ENCODE measurements around the gene SKAP1. TPM values are rescaled to one million over a fixed set of nuclear protein-coding genes. Genes with fewer than 3 reads are reported as not detected.

The SKAP1 gene
- total RNA-seq, 4 donors from 2014 or later = 0.33 to 2.1 (median 1.0) TPM

GRCh38 chr17:48202959-48203358 is 227.1 kb downstream of the SKAP1 start:
- H3K9me3 ChIP-seq = no peaks in the 10 kb centered on the region
- DNase-seq = no peak
- 84 to 85% methylated on average over 2 of the region's 2 CpGs for WGBS, 2 donors
- intact Hi-C loops (cut with DNase I) = no loop called here
- no peak overlapping the region for H3K27ac ChIP-seq
- TF ChIP-seq POLR2A (IDR thresholded peaks at IDR 0.05) = no peak
- TF ChIP-seq CTCF (IDR thresholded peaks at IDR 0.05) = no peak
- H3K4me3 ChIP-seq (replicated peaks in 1 of 3) = no peak overlapping the region
- H3K36me3 ChIP-seq = no peaks in the 10 kb centered on the region
- H3K27me3 ChIP-seq = no peaks in the 10 kb centered on the region
- no peaks in the 10 kb centered on the region for H3K4me1 ChIP-seq

- Histone ChIP-seq H3K4me1 (no peaks in the 10 kb centered on the region), H3K27me3 (no peaks in the 10 kb centered on the region), H3K9me3 (no peaks in the 10 kb centered on the region), H3K4me3 (replicated peaks in 1 of 3) (no peak overlapping the region), H3K36me3 (no peaks in the 10 kb centered on the region), H3K27ac (no peak overlapping the region)
- WGBS, 2 donors = 35 to 37% methylated on average over 6 of the region's 6 CpGs
- no peak for TF ChIP-seq CTCF (IDR thresholded peaks at IDR 0.05)
- TF ChIP-seq POLR2A (IDR thresholded peaks at IDR 0.05) = no peak
- intact Hi-C loops (cut with DNase I) = no loop called here
- DNase-seq = no peak
These were observed 231.0 kb downstream of the SKAP1 start for GRCh38 chr17:48198950-48199541.

- Histone ChIP-seq H3K4me1 (no peaks in the 10 kb centered on the region), H3K27ac (no peak overlapping the region), H3K27me3 (no peaks in the 10 kb centered on the region), H3K36me3 (no peaks in the 10 kb centered on the region), H3K9me3 (no peaks in the 10 kb centered on the region), H3K4me3 (replicated peaks in 1 of 3) (no peak overlapping the region)
- no peak for DNase-seq
- intact Hi-C loops (cut with DNase I) = no loop called here
- TF ChIP-seq POLR2A (IDR thresholded peaks at IDR 0.05) (no peak), CTCF (IDR thresholded peaks at IDR 0.05) (no peak)
These were observed 234.1 kb downstream of the SKAP1 start for GRCh38 chr17:48195910-48196309.

GRCh38 chr17:48194097-48194550 is 235.9 kb downstream of the SKAP1 start:
- Histone ChIP-seq H3K27me3 (no peaks in the 10 kb centered on the region), H3K4me1 (no peaks in the 10 kb centered on the region), H3K9me3 (no peaks in the 10 kb centered on the region), H3K4me3 (replicated peaks in 1 of 3) (no peak overlapping the region), H3K36me3 (no peaks in the 10 kb centered on the region), H3K27ac (no peak overlapping the region)
- 73% methylated on average over 5 of the region's 5 CpGs for WGBS, 2 donors
- intact Hi-C loops (cut with DNase I) = no loop called here
- TF ChIP-seq POLR2A (IDR thresholded peaks at IDR 0.05) (no peak), CTCF (IDR thresholded peaks at IDR 0.05) (no peak)
- no peak for DNase-seq

GRCh38 chr17:48192321-48192731 is 237.7 kb downstream of the SKAP1 start:
- DNase-seq = no peak
- TF ChIP-seq POLR2A (IDR thresholded peaks at IDR 0.05) (no peak), CTCF (IDR thresholded peaks at IDR 0.05) (no peak)
- Histone ChIP-seq H3K27ac (no peak overlapping the region), H3K4me3 (replicated peaks in 1 of 3) (no peak overlapping the region), H3K36me3 (no peaks in the 10 kb centered on the region), H3K9me3 (no peaks in the 10 kb centered on the region), H3K27me3 (no peaks in the 10 kb centered on the region), H3K4me1 (no peaks in the 10 kb centered on the region)
- WGBS, 2 donors = 54 to 59% methylated on average over 4 of the region's 4 CpGs
- intact Hi-C loops (cut with DNase I) = no loop called here

Data from thyroid gland (tissue), 4 donors.